ENCODE data around the gene CGNL1.

Gene CGNL1, protein sequence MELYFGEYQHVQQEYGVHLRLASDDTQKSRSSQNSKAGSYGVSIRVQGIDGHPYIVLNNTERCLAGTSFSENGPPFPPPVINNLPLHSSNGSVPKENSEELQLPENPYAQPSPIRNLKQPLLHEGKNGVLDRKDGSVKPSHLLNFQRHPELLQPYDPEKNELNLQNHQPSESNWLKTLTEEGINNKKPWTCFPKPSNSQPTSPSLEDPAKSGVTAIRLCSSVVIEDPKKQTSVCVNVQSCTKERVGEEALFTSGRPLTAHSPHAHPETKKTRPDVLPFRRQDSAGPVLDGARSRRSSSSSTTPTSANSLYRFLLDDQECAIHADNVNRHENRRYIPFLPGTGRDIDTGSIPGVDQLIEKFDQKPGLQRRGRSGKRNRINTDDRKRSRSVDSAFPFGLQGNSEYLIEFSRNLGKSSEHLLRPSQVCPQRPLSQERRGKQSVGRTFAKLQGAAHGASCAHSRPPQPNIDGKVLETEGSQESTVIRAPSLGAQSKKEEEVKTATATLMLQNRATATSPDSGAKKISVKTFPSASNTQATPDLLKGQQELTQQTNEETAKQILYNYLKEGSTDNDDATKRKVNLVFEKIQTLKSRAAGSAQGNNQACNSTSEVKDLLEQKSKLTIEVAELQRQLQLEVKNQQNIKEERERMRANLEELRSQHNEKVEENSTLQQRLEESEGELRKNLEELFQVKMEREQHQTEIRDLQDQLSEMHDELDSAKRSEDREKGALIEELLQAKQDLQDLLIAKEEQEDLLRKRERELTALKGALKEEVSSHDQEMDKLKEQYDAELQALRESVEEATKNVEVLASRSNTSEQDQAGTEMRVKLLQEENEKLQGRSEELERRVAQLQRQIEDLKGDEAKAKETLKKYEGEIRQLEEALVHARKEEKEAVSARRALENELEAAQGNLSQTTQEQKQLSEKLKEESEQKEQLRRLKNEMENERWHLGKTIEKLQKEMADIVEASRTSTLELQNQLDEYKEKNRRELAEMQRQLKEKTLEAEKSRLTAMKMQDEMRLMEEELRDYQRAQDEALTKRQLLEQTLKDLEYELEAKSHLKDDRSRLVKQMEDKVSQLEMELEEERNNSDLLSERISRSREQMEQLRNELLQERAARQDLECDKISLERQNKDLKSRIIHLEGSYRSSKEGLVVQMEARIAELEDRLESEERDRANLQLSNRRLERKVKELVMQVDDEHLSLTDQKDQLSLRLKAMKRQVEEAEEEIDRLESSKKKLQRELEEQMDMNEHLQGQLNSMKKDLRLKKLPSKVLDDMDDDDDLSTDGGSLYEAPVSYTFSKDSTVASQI

DNA sequence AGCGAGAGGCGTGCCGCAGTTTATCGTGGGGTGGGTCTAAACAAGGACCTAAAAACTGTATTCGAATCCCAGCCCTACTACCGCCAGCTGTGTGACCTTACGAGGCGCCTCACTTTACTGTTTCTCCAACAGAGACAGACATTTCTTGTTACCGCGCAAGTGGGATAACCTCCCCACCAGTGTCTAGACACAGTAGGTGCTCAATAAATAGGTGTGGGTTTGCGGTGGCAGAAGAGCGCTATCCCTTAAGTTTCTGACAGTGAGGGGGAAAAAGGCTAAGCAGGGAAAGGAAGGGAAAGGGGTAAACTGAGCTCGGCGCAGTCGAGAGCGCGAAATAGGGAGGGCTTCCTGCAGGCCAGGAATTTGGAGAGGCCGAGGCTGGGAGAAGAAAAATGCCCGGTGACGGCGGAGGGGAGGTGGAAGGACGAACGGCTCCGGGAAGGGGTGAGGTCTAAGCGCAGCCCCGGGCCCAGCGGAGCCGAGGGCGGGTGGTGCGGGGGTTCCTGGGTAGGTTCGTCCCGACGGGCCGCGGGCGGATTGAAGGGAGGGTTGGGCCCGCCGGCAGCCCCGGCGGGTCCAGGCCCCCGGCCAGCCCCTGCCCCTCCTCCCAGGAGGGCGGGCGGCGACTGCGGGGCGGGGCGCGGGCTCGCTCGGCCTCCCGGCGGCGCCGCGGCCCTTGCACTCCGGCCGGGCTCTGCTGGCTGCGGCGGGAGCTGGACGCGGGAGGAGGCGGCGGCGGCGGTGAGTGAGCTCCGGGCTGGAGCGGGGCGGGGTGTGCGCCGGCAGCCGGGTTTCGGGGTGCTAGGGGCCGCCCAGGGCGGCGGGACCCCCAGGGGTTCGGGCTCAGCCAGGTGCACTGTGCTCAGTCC is at the start of gene CGNL1:
Gene CGNL1, plus strand, starts transcription at position 679 of the 869 bp plus-strand sequence. CDS start 61,495 bp downstream, outside the sequence.
- in situ Hi-C loops (cut with MboI; ENCODE audit: low sequenced_read_pairs): no loop called here

DNA sequence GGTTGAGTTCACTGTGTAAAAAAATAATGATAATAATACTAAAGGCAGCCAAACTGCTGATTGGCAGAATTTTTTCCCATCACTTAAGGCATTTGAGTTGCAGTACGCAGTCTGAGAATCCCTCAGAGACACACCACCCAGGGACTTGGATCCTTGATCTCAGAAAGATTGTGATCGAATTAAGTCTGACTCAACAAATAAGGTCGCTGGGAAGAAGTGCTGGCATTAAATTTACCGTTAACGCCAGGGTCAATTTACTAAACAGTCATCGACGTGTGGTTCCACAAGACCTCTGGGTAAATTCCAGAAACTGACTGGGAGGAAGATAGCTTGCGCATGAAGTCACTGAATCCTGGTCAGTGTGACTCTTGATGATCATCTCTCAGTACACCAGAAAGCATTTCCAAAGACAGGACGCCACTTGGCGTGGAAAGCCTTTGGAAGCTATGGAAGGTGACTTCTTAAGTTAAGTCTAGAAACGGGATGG is 48.3 kb upstream of the CGNL1 start:
- in situ Hi-C loops (cut with MboI; ENCODE audit: low sequenced_read_pairs): no loop called here

DNA sequence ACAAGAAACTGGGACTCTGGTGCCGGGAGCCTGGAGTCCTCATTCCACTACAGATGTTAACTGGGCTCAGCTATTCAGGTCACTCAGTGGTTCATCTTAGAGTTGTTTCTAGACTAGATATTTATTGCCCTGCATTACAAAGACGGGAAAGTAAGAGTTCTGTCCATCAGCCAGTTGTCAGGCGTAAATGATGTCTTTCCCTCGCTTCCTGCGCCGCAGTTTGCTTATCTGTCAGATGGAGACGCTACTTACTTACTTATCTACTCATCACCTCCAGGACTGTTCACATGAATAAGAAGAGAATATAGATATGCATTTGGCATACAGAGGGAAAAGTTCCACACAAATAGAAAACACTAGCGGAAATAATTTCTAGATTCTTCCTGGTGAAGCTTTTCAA is 47.8 kb upstream of the CGNL1 start:
- in situ Hi-C loops (cut with MboI; ENCODE audit: low sequenced_read_pairs): no loop called here

DNA sequence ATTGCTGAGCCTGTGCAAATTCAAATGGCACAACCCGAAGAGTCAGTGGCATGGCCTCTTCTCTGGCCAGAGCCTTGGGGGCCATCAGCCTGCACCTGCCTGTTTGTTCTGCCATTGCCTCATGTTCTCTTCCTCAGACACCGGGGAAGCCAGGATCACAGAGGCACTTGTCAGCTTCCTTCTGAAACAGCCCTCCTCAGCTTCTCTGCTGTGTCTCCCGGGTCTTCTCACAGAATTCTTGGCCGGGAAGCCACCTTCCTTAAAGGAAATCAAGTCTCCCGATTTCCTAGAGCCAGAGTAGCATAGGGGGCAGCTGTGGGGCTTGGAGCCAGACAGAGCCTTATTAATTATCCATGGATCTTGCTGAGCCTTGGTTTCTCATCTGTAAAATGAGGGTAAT is 47.4 kb upstream of the CGNL1 start:
- in situ Hi-C loops (cut with MboI; ENCODE audit: low sequenced_read_pairs): no loop called here

DNA sequence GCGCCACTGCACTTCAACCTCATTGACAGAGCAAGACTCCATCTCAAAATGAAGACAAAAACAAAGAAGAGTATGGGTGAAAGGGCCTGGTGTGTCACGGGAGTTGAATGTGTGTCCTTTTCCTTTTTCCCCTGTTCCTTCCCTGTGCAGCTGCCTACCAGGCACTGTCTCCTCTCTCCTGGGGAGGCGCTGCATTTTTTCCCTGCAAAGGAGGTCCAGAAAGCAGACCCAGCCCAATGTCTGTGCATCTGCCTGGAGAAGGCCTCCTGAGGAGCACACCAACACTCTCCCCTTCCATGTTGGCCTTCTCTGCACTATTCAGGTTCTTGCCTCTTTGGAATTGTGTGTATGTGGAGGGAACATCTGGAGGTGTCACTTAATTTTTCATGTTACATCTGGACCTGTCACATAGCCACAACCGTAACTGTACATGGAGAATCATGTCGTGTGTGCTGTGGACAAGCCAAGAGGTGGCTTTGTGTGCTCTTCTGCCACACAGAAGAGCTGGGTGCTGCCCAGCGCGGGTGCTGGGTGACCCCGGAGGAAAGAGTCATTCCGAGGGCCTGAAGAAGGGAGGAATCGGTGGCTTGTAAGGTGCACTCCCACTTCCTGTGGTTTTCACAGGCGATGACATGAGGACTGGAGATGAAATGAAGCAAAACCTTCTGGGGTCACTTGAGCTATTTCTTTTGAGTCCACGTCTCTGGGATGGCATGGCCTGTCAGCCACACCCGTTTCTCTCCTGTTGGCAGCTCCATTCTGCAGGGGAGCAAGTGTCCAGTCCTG is 46.5 kb upstream of the CGNL1 start:
- in situ Hi-C loops (cut with MboI; ENCODE audit: low sequenced_read_pairs): no loop called here

DNA sequence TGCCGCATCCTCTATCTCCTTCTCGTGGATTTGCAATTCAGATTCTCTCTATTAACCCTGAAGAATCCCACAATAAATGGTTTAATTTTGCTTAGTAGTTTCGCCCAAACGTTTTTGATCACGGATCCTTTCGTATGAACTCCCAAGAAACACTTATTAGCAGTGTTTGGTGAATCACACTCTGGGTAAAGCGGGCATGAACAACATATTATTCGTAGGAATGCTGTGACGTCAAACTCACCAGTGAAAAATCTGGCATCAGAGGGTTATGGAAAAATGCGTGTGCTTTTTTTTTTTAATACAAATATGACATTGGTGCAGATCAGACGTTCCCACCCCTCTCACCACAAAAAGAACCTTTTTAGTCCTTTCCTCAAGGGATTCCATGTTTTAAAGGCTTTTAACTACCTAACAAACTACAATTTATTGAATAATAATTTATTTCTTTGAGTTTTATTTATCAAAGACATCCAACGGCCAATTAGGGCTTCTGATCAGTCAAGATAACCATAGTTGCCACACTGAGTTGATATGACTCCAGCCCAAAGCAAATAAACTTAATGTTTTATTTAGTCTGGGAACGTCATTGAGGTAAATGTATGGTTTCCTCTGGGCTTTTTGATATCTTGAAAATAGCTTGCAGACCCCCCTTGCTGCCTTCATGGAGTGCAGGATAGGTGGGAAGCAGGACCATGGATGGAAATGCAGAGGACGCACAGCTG is 45.5 kb upstream of the CGNL1 start:
- in situ Hi-C loops (cut with MboI; ENCODE audit: low sequenced_read_pairs): no loop called here

DNA sequence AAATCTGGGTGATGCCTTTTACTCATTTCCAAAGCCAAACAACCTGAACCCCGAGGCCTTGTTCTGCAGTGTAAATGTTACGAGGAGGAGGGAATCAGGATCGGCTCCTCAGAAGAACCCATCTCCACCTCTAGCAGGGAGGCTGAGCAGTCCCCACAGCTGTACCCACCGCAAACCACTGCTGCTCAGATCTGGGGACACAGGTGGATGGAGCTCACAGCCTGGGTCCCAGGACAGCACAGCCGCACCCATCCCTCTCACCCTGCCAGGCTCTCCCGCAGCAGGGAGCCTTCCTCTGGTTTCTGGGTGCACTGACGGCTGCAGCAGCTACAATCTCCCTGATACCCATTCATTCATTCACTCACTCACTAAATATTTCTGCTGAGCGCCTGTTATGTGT is 44.0 kb upstream of the CGNL1 start:
- in situ Hi-C loops (cut with MboI; ENCODE audit: low sequenced_read_pairs): no loop called here

DNA sequence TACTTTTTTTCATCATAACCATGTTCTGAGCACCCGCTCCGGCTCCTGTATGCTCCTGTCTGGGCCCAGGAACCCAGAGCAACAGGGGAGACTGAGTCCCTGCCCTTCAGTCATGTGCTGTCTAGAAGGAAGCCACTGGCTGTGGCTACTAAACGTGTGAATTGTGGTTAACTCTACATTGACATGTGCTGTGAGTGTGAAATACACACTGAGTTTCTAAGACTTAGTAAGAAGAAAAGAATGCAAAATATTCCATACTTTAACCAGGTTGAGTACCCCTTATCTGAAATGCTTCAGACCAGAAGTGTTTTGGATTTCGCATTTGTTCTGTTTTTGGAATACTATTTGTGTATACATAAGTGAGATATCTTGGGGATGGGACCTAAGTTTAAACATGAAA is 42.8 kb upstream of the CGNL1 start:
- in situ Hi-C loops (cut with MboI; ENCODE audit: low sequenced_read_pairs): no loop called here

DNA sequence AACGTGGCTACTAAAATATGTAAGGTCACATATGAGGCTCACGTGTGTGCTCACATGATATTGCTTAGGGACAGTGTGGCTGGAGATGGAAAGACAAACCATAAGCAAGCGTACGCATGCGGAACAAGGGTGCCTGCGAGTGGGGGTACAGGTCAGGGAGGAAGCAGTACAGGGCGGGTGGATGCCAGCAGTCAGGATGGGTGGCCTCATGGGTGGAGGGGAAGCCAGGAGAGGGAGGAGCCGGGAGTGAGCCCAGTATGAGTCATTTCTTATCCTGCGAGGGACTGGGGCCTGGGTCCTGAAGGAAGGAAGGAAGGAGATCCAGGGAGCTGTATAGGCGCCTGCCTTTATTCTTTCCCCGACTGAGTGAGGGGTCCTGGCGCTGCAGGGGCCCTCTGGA is 42.0 kb upstream of the CGNL1 start:
- in situ Hi-C loops (cut with MboI; ENCODE audit: low sequenced_read_pairs): no loop called here

DNA sequence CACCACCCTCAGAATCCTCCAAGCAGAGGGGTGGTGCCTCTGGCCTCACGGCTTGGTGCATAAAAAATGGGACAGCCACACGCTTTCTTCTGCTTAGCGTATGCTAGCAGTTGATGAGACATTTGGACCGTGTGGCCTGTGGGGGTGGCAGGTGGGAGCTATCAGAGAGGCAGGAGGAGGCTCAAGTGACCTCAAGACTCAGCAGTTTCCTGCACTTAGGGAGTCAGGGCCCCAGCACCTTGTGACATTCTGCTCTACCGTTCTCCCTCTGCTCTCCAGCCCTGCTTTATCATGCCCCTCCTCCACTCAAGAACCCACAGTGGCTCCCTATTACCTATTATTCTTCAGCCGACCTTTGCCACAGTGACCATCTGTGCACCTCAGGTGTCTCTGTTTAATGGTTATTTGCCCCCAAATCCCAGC is 41.0 kb upstream of the CGNL1 start:
- in situ Hi-C loops (cut with MboI; ENCODE audit: low sequenced_read_pairs): no loop called here

DNA sequence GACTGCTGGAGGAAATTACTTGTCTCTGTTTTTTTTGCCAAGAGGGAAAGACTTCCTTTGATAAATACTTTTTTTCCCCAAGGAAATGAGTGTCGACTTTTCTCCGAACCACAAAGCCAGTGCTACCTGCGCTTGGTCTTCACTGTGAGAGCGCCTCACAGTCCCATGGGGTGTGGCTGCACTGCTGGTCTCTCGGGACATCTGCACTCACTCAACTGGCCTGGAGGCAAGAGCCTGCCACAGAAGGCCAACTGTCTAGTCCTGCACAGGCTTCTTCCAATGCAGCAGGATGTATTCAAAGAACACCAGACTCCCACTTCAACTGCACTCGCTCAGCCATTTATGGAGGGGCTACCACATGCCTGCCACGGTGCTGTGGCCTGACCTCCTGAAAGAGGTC is 40.6 kb upstream of the CGNL1 start:
- in situ Hi-C loops (cut with MboI; ENCODE audit: low sequenced_read_pairs): no loop called here

DNA sequence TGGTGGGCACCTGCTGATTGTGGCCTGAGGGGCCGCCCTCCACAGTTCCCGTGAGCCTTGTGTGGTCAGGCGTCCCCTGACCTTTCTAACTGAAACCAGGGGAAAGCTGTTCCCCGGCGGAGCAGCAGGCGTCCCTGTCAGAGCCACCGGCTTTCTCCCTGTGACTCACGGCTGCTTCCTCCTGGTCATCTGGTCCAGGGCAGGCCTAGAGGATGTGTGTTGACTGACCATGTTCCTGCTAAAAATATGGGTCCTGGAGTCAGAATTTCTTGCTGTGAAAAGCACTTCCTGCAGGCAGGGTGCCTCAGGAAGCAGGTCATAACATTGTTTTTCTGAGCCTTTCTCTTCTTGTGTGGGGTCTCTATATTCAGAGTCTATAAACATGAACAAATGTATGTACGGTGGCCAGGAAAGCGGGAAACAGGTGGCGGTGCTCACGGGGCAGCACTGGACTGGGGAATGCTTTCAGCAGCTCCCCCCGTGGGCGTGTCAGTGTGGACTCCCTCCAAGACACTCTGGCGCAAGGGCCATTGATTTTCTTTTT is 38.4 kb upstream of the CGNL1 start:
- in situ Hi-C loops (cut with MboI; ENCODE audit: low sequenced_read_pairs): no loop called here

DNA sequence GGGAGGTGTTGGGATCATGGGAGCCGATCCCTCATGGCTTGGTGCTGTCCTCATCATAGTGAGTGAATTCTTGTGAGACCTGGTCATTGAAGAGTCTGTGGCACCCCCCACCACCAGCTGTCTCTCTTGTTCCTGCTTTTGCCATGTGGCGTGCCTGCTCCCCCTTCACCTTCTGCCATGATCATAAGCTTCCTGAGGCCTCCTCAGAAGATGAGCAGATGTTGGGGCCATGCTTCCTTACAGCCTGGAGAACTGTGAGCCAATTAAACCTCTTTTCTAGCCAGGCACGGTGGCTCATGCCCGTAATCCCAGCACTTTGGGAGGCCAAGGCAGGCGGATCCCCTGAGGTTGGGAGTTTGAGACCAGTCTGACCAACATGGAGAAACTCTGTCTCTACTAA is 37.0 kb upstream of the CGNL1 start:
- in situ Hi-C loops (cut with MboI; ENCODE audit: low sequenced_read_pairs): no loop called here

DNA sequence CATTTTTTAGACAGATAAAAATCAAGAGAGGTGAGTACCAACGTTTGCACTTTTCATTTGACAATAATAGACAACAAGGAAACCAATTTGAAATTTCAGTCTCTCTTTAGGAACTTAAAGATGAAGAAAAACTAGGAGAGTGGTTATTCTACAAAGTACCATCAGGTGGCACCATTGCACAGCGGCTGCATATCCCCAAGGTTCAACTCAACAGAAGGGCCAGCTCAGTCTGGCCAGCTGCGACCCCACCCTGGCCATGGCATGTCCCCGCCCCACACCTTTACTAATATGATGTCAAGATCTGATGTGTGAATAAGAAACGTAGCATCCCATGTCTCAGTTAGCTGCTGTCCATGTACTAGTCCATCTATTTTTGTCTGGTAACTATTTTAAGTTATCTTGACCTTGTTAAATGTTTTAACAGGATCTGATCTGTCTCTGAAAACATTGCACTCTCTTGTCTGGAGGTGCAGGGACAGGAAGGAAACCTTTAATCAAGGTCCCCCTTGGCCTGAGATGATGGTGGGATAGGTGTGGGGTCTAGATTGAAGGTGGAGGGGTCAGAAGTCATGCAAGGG is 35.5 kb upstream of the CGNL1 start:
- in situ Hi-C loops (cut with MboI; ENCODE audit: low sequenced_read_pairs): no loop called here

DNA sequence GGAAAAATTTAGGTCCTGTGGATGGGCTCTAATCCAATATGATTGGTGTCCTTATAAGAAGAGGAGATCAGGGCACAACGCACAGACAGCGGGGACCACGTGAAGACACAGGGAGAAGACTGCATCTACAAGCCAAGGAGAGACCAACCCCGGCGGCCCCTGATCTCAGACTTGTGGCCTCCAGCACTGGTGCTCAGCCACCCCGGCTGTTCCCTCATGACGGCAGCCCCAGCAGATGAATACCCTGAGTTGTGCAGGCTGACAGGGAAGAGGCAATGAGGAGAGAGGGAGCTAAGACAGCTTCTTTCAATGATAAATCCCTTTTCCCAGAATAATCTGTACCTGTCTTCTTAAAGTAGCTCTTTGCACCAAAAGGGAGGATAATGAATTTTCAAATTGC is 33.3 kb upstream of the CGNL1 start:
- in situ Hi-C loops (cut with MboI; ENCODE audit: low sequenced_read_pairs): no loop called here

DNA sequence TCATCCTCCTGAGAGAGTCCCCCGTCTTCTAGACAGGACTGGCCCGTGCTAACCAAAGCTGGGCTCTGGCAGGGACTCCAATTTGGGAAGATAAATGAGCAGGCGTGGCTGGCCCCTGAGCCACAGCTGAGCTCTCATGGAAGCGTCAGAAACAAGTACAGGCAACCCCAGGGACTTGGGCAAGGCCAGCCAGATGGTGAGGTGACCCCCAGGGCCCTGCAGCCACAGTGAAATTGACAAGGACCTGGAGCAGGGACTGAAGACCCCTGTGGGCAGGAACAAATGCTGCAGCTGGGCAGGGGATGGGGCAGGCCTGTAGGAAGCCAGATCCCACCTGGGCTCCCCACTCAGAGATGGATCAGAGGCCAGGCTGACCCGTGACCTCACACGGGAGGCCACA is 32.8 kb upstream of the CGNL1 start:
- in situ Hi-C loops (cut with MboI; ENCODE audit: low sequenced_read_pairs): no loop called here

DNA sequence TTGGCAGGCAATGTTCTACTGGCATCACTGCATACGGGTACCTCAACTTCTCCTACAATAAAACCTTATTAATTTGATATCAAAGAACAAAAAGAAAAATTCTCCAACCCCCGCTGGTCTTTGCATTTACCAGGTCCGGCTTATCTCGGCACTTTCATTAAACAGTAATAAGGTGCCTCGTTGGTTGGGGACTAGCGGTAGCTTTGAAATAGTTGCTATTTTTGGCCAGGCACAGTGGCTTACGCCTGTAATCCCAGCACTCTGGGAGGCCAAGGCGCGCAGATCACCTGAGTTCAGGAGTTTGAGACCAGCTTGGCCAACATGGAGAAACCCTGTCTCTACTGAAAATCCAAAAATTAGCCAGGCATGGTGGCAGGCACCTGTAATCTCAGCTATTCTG is 32.0 kb upstream of the CGNL1 start:
- in situ Hi-C loops (cut with MboI; ENCODE audit: low sequenced_read_pairs): no loop called here

DNA sequence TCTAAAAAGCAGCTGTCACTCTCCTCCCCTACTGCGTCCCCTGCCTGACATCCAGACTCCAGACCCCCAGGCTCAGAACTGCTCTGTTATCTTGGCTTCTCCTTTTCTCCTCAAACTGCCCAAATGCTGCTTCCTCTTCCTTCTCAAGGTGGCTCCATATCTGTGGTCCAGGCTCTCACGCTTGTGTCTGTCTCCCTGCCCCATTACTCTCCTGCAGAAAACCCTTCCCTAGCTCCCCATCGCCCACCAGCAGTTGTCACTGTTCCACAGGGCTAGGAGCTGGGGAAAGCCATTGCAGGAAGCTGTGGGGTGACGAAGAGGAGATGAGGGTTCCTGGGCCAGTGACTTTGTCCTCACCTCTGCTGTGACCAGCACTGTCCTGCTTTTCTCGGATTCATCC is 30.7 kb upstream of the CGNL1 start:
- in situ Hi-C loops (cut with MboI; ENCODE audit: low sequenced_read_pairs): no loop called here

All from hTERT RPE-1 (cell line).